Panc1 (cell line): ENCODE data around the gene CHST14. TPM values are rescaled to one million over a fixed set of nuclear protein-coding genes. Genes with fewer than 3 reads are reported as not detected.

Source experiments
- ATAC-seq: fragments of 200-7000 bp; cut with Tn5 transposase; 2 replicates; pipeline ENCODE4 v1.9.1; 2020; ENCODE audit warnings: mild to moderate bottlenecking, moderate library complexity
- BruUV-seq: library from RNA; stranded (reverse); fragments of 400-500 nt; replicated peaks from 2 replicates; lab custom pipeline; 2021; lab: Mats Ljungman, UMichigan
- CTCF ChIA-PET: fragments of 300-600 bp; sonication (Branson Sonifier 250); formaldehyde crosslinking; loops from one replicate; lab custom pipeline; 2022; ENCODE audit warnings: antibody characterized with exemption; lab: Charles Lee
- POLR2A ChIA-PET: fragments of 300-600 bp; sonication (Branson Sonifier 250); formaldehyde crosslinking; loops from one replicate; lab custom pipeline; 2022; ENCODE audit warnings: antibody characterized with exemption; lab: Charles Lee
- DNase-seq: peaks from one replicate; pipeline ENCODE4 v3.0.0-alpha.2; 2010; ENCODE audit warnings: low read depth, low spot score
- H3K27ac ChIP-seq: 2 replicates; pipeline ENCODE4 v1.5.1; 2011; ENCODE audit warnings: mild to moderate bottlenecking, low read length, inconsistent platforms
- H3K27me3 ChIP-seq: fragments of 200-500 bp; sonication (Bioruptor generic); 2 replicates; pipeline ENCODE4 v1.6.0; 2014; ENCODE audit warnings: low read length, inconsistent platforms; ENCODE audit not compliant: control insufficient read depth, insufficient read depth
- H3K36me3 ChIP-seq: fragments of 200-500 bp; sonication (Bioruptor generic); 2 replicates; pipeline ENCODE4 v1.5.1; 2014; ENCODE audit warnings: inconsistent platforms, mild to moderate bottlenecking, low read length, moderate library complexity; ENCODE audit not compliant: control insufficient read depth, insufficient read depth
- H3K4me1 ChIP-seq: 2 replicates; pipeline ENCODE4 v1.5.1; 2011; ENCODE audit warnings: inconsistent platforms, mild to moderate bottlenecking, low read length, moderate library complexity; ENCODE audit not compliant: control insufficient read depth, insufficient read depth
- H3K4me3 ChIP-seq, 2 experiments: 2 replicates each; pipeline ENCODE4 v1.5.1; 2011 to 2012; ENCODE audit warnings: low read depth in 2 of 2, low read length in 2 of 2, mild to moderate bottlenecking in 2 of 2, inconsistent platforms in 1 of 2, moderate library complexity in 1 of 2
- H3K9me3 ChIP-seq: fragments of 200-500 bp; sonication (Bioruptor generic); 2 replicates; pipeline ENCODE4 v1.5.1; 2014; ENCODE audit warnings: low read depth, mild to moderate bottlenecking, inconsistent platforms, low read length, moderate library complexity; ENCODE audit not compliant: control insufficient read depth, insufficient read depth
- POLR2AphosphoS5 ChIP-seq: IDR thresholded peaks from 2 replicates; pipeline ENCODE4 v1.6.1; 2012; ENCODE audit warnings: mild to moderate bottlenecking, low read depth, low read length, moderate library complexity
- SIN3A ChIP-seq: IDR thresholded peaks from 2 replicates; pipeline ENCODE4 v1.6.1; 2012; ENCODE audit warnings: low read depth, mild to moderate bottlenecking, low read length, moderate library complexity, borderline replicate concordance; ENCODE audit not compliant: insufficient read depth
- TCF7L2 ChIP-seq: IDR thresholded peaks from 2 replicates; pipeline ENCODE4 v1.6.1; 2011; ENCODE audit warnings: mild to moderate bottlenecking, low read depth, low read length, inconsistent platforms
- in situ Hi-C: cut with HindIII; loops from 2 replicates; pipeline ENCODE4 v1.10.0; 2016; ENCODE audit warnings: low sequenced_read_pairs, low pct_unique_long_range_greater_than_20kb
- intact Hi-C: fragments of 100-400 bp; cut with micrococcal nuclease; formaldehyde crosslinking; loops from one replicate; pipeline ENCODE4 v1.10.0; 2022; ENCODE audit not compliant: unreplicated experiment
- total RNA-seq: library from RNA; stranded (reverse); gene quantifications from one replicate; pipeline ENCODE4 v1.2.1, GENCODE V29; 2021; ENCODE audit not compliant: unreplicated experiment
- TF ChIP-seq, protein P1 (sequence below): fragments of 450-650 bp; IDR thresholded peaks from 2 replicates; pipeline ENCODE4 v1.5.1; 2017; ENCODE audit warnings: mild to moderate bottlenecking
- TF ChIP-seq, protein P2 (sequence below), 2 experiments: IDR thresholded peaks; 2 replicates each; pipeline ENCODE4 v1.6.1; 2011 to 2012; ENCODE audit warnings: low read depth in 2 of 2, control low read depth in 1 of 2, low read length in 1 of 2, mild to moderate bottlenecking in 1 of 2, moderate library complexity in 1 of 2; ENCODE audit not compliant: insufficient read depth in 1 of 2

Gene CHST14
- total RNA-seq, 1 experiment from 2014 or later, result 42.4 TPM

DNA sequence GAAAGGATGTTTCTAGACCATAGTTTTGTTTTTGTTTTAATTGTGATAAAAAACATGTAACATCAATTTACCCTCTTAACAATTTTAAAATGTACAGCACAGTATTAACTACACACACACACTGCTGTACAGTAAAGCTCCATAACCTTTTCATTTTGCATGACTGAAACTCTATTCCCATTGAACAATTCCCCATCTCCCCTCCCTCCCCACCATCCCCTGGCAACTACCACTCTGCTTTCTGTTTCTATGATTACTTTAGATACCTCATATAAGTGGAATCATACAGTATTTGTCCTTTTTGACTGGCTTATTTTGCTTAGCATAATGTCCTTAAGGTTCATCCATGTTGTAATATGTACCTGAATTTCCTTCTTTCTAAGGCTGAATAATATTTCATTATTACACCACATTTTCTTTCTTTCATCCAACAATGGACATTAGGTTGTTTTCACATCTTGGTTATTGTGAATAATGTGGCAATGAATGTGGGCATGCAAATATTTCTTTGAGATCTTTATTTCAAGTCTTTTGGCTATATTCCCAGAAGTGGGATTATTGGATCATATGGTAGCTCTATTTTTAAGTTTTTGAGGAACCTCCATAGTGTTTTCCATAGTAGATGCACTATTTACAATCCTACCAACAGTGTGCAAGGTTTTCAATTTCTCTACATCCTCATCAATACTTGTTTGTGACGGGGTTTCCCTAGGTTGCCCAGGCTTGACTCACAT lies 10.7 kb downstream of the CHST14 start:
- H3K4me3 ChIP-seq, result no peak overlapping the region
- H3K9me3 ChIP-seq, result no peaks in the 10 kb centered on the region
- H3K36me3 ChIP-seq, result no peaks in the 10 kb centered on the region
- no peak for DNase-seq
- no peak overlapping the region for H3K27ac ChIP-seq
- in situ Hi-C loops, result no loop called here
- no TSS peak for BruUV-seq
- intact Hi-C loops, result no loop called here
- no peaks in the 10 kb centered on the region for H3K27me3 ChIP-seq
- no peak for TF ChIP-seq POLR2AphosphoS5
- TF ChIP-seq, protein P1, sequence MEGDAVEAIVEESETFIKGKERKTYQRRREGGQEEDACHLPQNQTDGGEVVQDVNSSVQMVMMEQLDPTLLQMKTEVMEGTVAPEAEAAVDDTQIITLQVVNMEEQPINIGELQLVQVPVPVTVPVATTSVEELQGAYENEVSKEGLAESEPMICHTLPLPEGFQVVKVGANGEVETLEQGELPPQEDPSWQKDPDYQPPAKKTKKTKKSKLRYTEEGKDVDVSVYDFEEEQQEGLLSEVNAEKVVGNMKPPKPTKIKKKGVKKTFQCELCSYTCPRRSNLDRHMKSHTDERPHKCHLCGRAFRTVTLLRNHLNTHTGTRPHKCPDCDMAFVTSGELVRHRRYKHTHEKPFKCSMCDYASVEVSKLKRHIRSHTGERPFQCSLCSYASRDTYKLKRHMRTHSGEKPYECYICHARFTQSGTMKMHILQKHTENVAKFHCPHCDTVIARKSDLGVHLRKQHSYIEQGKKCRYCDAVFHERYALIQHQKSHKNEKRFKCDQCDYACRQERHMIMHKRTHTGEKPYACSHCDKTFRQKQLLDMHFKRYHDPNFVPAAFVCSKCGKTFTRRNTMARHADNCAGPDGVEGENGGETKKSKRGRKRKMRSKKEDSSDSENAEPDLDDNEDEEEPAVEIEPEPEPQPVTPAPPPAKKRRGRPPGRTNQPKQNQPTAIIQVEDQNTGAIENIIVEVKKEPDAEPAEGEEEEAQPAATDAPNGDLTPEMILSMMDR, result no peak
- TF ChIP-seq SIN3A, result no peak
- TF ChIP-seq, protein P2, sequence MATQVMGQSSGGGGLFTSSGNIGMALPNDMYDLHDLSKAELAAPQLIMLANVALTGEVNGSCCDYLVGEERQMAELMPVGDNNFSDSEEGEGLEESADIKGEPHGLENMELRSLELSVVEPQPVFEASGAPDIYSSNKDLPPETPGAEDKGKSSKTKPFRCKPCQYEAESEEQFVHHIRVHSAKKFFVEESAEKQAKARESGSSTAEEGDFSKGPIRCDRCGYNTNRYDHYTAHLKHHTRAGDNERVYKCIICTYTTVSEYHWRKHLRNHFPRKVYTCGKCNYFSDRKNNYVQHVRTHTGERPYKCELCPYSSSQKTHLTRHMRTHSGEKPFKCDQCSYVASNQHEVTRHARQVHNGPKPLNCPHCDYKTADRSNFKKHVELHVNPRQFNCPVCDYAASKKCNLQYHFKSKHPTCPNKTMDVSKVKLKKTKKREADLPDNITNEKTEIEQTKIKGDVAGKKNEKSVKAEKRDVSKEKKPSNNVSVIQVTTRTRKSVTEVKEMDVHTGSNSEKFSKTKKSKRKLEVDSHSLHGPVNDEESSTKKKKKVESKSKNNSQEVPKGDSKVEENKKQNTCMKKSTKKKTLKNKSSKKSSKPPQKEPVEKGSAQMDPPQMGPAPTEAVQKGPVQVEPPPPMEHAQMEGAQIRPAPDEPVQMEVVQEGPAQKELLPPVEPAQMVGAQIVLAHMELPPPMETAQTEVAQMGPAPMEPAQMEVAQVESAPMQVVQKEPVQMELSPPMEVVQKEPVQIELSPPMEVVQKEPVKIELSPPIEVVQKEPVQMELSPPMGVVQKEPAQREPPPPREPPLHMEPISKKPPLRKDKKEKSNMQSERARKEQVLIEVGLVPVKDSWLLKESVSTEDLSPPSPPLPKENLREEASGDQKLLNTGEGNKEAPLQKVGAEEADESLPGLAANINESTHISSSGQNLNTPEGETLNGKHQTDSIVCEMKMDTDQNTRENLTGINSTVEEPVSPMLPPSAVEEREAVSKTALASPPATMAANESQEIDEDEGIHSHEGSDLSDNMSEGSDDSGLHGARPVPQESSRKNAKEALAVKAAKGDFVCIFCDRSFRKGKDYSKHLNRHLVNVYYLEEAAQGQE (IDR thresholded peaks at IDR 0.05; ENCODE audit: insufficient read depth in 1 of 2, low read depth in 2 of 2, low read length in 1 of 2), result no peak
- no peak for TF ChIP-seq TCF7L2
- CTCF ChIA-PET, result interaction anchor here (0.5 kb wide), 1 partner anchor 41 kb away, joined by 3 read pairs; the partner anchor contains the start of gene BAHD1
- POLR2A ChIA-PET, result no interaction called here
- H3K4me1 ChIP-seq, result no peaks in the 10 kb centered on the region
- ATAC-seq, result no peak

DNA sequence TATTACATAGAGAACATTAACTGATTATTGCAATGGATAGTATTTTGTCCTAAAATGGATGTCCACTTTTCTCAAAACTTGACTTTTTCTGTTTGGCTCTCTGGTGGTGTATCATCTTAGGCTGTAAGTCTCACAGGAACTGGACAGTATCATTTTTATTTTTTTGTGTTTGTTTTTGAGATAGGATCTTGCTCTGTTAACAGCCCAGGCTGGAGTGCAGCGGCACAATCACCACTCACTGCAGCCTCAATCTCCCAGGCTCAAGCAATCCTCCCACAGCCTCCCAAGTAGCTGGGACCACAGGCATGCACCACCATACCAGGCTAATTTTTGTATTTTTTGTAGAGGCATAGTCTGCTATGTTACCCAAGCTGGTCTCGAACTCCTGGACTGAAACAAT lies 13.1 kb downstream of the CHST14 start:
- ATAC-seq (no peak), DNase-seq (no peak)
- no peaks in the 10 kb centered on the region for H3K9me3 ChIP-seq
- ChIA-PET CTCF (no interaction called here), POLR2A (no interaction called here)
- no peaks in the 10 kb centered on the region for H3K36me3 ChIP-seq
- no peak overlapping the region for H3K27ac ChIP-seq
- in situ Hi-C loops (no loop called here), intact Hi-C loops (no loop called here)
- no peaks in the 10 kb centered on the region for H3K27me3 ChIP-seq
- TF ChIP-seq SIN3A (no peak), TCF7L2 (no peak), POLR2AphosphoS5 (no peak)
- TF ChIP-seq, protein P2 (IDR thresholded peaks at IDR 0.05; ENCODE audit: insufficient read depth in 1 of 2, low read depth in 2 of 2, low read length in 1 of 2), result no peak
- TF ChIP-seq, protein P1, result no peak
- H3K4me1 ChIP-seq, result no peaks in the 10 kb centered on the region
- no TSS peak for BruUV-seq
- no peak overlapping the region for H3K4me3 ChIP-seq
